CD14-positive monocyte (primary cell): ENCODE results near the gene PTGER1. TPM values are rescaled to one million over a fixed set of nuclear protein-coding genes. Genes with fewer than 3 reads are reported as not detected.

Experiments
- DNase-seq, 3 donors: peaks; one replicate each; pipeline ENCODE4 v3.0.0-alpha.2; 2011 to 2022
- H2AFZ ChIP-seq: 2 replicates; pipeline ENCODE4 v1.6.0; 2012; ENCODE audit warnings: mild to moderate bottlenecking, low read depth, low read length, inconsistent platforms; ENCODE audit not compliant: insufficient read depth, poor library complexity, severe bottlenecking
- H3K27ac ChIP-seq, 2 donors: 1 replicate in 1 of 2; 2 replicates in 1 of 2; pipeline ENCODE4 v1.5.1; 2012 to 2013; ENCODE audit warnings: low read length in 2 of 2, control low read depth in 1 of 2, inconsistent platforms in 1 of 2, low read depth in 1 of 2, mild to moderate bottlenecking in 1 of 2
- H3K27me3 ChIP-seq, 2 donors: one replicate each; pipeline versions ENCODE4 v1.6.0 to v1.6.1; 2011 to 2013; ENCODE audit warnings: low read length in 2 of 2; ENCODE audit not compliant: control insufficient read depth in 2 of 2, insufficient read depth in 2 of 2
- H3K36me3 ChIP-seq, 2 donors: replicated peaks in 1 of 2; 1 replicate in 1 of 2; 2 replicates in 1 of 2; pipeline versions ENCODE4 v1.5.1 to v1.6.1; 2012 to 2013; ENCODE audit warnings: low read length in 2 of 2, control low read depth in 1 of 2, inconsistent platforms in 1 of 2, mild to moderate bottlenecking in 1 of 2; ENCODE audit not compliant: insufficient read depth in 2 of 2, control insufficient read depth in 1 of 2
- H3K4me1 ChIP-seq, 2 donors: 1 replicate in 1 of 2; 2 replicates in 1 of 2; pipeline versions ENCODE4 v1.5.1 to v1.6.1; 2012 to 2013; ENCODE audit warnings: low read length in 2 of 2, control low read depth in 1 of 2, inconsistent platforms in 1 of 2, mild to moderate bottlenecking in 1 of 2, moderate library complexity in 1 of 2; ENCODE audit not compliant: insufficient read depth in 2 of 2, control insufficient read depth in 1 of 2
- H3K4me2 ChIP-seq: replicated peaks from 2 replicates; pipeline ENCODE3; 2012; ENCODE audit warnings: low read length, moderate library complexity, mild to moderate bottlenecking; ENCODE audit not compliant: poor library complexity, severe bottlenecking; ENCODE audit errors: extremely low read depth
- H3K4me3 ChIP-seq, 3 experiments: fragments of 200-600 bp in 1 of 3; sonication (generic) in 1 of 3; replicated peaks in 1 of 3; 1 replicate in 2 of 3; 2 replicates in 1 of 3; pipeline ENCODE4 v1.5.1; 2011 to 2013; ENCODE audit warnings: low read length in 3 of 3, mild to moderate bottlenecking in 3 of 3, control low read depth in 2 of 3, low read depth in 2 of 3, inconsistent platforms in 1 of 3, moderate library complexity in 1 of 3
- H3K79me2 ChIP-seq: 2 replicates; pipeline ENCODE4 v1.6.0; 2012; ENCODE audit warnings: mild to moderate bottlenecking, control low read depth, inconsistent platforms, low read length, moderate library complexity; ENCODE audit not compliant: insufficient read depth
- H3K9ac ChIP-seq: 2 replicates; pipeline ENCODE4 v1.6.0; 2017; ENCODE audit warnings: low read length, mild to moderate bottlenecking; ENCODE audit not compliant: insufficient read depth, poor library complexity, severe bottlenecking
- H3K9me3 ChIP-seq, 2 donors: replicated peaks in 1 of 2; 1 replicate in 1 of 2; 2 replicates in 1 of 2; pipeline versions ENCODE4 v1.5.1 to v1.6.1; 2012 to 2013; ENCODE audit warnings: low read length in 2 of 2, control low read depth in 1 of 2; ENCODE audit not compliant: control insufficient read depth in 1 of 2, insufficient read depth in 1 of 2
- H4K20me1 ChIP-seq: 2 replicates; pipeline ENCODE4 v1.6.0; 2012; ENCODE audit warnings: mild to moderate bottlenecking, low read length, control low read depth, moderate library complexity; ENCODE audit not compliant: insufficient read depth
- H3K27ac Mint-ChIP-seq, 7 donors: one replicate each; pipeline ENCODE4 v1.8.0; 2020; ENCODE audit warnings: mild to moderate bottlenecking in 7 of 7, mixed read lengths in 7 of 7, moderate library complexity in 6 of 7, inconsistent platforms in 2 of 7
- H3K27me3 Mint-ChIP-seq, 3 donors: one replicate each; pipeline ENCODE4 v1.8.0; 2021 to 2022; ENCODE audit warnings: low read depth in 3 of 3, mild to moderate bottlenecking in 3 of 3, mixed read lengths in 3 of 3, moderate library complexity in 3 of 3, inconsistent platforms in 1 of 3
- H3K36me3 Mint-ChIP-seq, 2 donors: one replicate each; pipeline ENCODE4 v1.8.0; 2020; ENCODE audit warnings: mixed read lengths in 2 of 2, inconsistent platforms in 1 of 2, mild to moderate bottlenecking in 1 of 2
- H3K4me1 Mint-ChIP-seq: one replicate; pipeline ENCODE4 v1.8.0; 2020; ENCODE audit warnings: mild to moderate bottlenecking, mixed read lengths
- H3K4me3 Mint-ChIP-seq, 2 donors: one replicate each; pipeline ENCODE4 v1.8.0; 2020; ENCODE audit warnings: mild to moderate bottlenecking in 2 of 2, mixed read lengths in 2 of 2, moderate library complexity in 1 of 2
- H3K9me3 Mint-ChIP-seq, 7 donors: one replicate each; pipeline ENCODE4 v1.8.0; 2020 to 2022; ENCODE audit warnings: mixed read lengths in 7 of 7, mild to moderate bottlenecking in 6 of 7, moderate library complexity in 6 of 7, inconsistent platforms in 2 of 7
- WGBS: methylation state at CpG from one replicate; pipeline ENCODE4 v1.1.5; 2013; ENCODE audit warnings: missing lambda C conversion rate; ENCODE audit not compliant: insufficient coverage; 5-methylcytosine and 5-hydroxymethylcytosine counted together
- intact Hi-C, 2 donors: fragments of 100-400 bp; cut with micrococcal nuclease; formaldehyde crosslinking; loops; one replicate each; pipeline versions ENCODE4 v1.15.0 to v1.15.1; 2023
- polyA plus RNA-seq, 3 donors: library from polyadenylated mRNA; depleted of rRNA in 1 of 3; unstranded in 2 of 3; stranded (reverse) in 1 of 3; fragments of 300-500 nt in 2 of 3; fragments of >200 nt in 1 of 3; fragmentation: Illumina TruSeq in 2 of 3; gene quantifications; 1 replicate in 2 of 3; 2 replicates in 1 of 3; pipeline ENCODE4 v1.2.3, GENCODE V29; 2012 to 2021
- TF ChIP-seq, protein P1 (sequence below): fragments of 200-600 bp; IDR thresholded peaks from one replicate; pipeline ENCODE4 v1.8.0; 2022; ENCODE audit warnings: antibody characterized with exemption, mild to moderate bottlenecking

The PTGER1 gene
- polyA plus RNA-seq, 3 donors: not detected

DNA sequence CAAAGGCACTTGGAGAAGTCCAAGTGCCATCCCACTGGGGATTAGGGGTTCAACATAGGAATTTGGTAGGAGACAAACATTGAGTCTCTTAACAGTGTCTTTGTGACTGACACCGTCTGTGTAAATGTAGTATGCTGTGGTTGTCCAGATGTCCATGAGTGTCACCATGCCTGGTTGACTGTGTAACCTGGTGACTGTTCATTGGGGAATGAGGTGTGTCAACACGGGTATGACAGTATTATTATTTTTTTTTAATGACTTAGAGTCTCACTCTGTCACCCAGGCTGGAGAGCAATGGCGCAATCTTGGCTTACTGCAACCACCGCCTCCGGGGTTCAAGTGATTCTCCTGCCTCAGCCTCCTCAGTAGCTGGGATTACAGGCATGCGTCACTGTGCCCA is 25.8 kb downstream of the PTGER1 start:
- Histone ChIP-seq H2AFZ (no peak overlapping the region), H3K9me3 (peaks cover 0 to 5% of the 10 kb centered on the region in 2 donors), H4K20me1 (peaks cover 73% of the 10 kb centered on the region), H3K27ac (no peak overlapping the region), H3K9ac (no peak overlapping the region), H3K79me2 (peaks cover 32% of the 10 kb centered on the region), H3K4me2 (no peak overlapping the region), H3K36me3 (peaks cover 82 to 97% of the 10 kb centered on the region in 2 donors), H3K27me3 (no peaks in the 10 kb centered on the region), H3K4me1 (no peaks in the 10 kb centered on the region), H3K4me3 (no peak overlapping the region)
- WGBS: 78% methylated on average over 4 of the region's 6 CpGs
- no peak for DNase-seq
- Mint-ChIP-seq H3K27me3 (no peaks in the 10 kb centered on the region), H3K36me3 (peaks cover 78 to 97% of the 10 kb centered on the region in 2 donors), H3K27ac (peak overlapping the region in 4 of 7 donors; percentile 33 to 81 (median 72)), H3K9me3 (peaks cover 0 to 8% (median 0%) of the 10 kb centered on the region in 7 donors), H3K4me1 (peaks cover 3% of the 10 kb centered on the region), H3K4me3 (no peak overlapping the region)
- TF ChIP-seq, protein P1, sequence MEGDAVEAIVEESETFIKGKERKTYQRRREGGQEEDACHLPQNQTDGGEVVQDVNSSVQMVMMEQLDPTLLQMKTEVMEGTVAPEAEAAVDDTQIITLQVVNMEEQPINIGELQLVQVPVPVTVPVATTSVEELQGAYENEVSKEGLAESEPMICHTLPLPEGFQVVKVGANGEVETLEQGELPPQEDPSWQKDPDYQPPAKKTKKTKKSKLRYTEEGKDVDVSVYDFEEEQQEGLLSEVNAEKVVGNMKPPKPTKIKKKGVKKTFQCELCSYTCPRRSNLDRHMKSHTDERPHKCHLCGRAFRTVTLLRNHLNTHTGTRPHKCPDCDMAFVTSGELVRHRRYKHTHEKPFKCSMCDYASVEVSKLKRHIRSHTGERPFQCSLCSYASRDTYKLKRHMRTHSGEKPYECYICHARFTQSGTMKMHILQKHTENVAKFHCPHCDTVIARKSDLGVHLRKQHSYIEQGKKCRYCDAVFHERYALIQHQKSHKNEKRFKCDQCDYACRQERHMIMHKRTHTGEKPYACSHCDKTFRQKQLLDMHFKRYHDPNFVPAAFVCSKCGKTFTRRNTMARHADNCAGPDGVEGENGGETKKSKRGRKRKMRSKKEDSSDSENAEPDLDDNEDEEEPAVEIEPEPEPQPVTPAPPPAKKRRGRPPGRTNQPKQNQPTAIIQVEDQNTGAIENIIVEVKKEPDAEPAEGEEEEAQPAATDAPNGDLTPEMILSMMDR: no peak
- intact Hi-C loops: no loop called here

DNA sequence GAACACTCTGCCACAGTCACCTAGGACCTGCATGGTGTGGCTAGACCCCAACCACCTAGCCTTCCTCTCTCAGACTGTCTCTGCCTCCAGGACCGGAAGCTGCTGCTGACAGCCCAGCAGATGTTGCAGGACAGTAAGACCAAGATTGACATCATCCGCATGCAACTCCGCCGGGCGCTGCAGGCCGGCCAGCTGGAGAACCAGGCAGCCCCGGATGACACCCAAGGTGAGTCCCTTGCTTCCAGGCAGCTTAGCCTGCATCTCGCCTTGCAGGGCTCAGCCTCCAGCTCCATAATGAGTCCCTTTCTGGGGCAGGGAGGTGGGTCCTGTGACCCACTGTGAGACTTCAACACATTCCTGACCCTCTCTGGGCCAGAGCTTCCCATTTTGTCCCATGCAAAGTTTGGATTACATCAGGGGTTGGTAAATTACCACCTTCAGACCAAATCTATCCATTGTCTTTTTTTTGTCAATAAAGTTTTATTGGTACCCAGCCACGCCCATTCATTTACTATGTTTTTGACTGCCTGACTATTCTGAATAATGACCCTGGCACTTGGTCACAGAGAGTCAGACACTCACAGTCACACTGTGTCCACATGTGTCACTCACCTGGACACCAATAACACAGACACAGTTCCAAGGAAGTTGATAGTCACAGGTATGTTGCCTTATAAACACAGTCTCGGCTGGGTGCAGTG is 28.7 kb downstream of the PTGER1 start:
- peaks cover 80 to 97% of the 10 kb centered on the region in 2 donors for H3K36me3 Mint-ChIP-seq
- H4K20me1 ChIP-seq: peaks cover 72% of the 10 kb centered on the region
- intact Hi-C loops: no loop called here
- TF ChIP-seq, protein P1: no peak
- peaks cover 58% of the 10 kb centered on the region for H3K79me2 ChIP-seq
- DNase-seq: no peak
- no peak overlapping the region for H2AFZ ChIP-seq
- H3K27me3 Mint-ChIP-seq: no peaks in the 10 kb centered on the region
- H3K27ac Mint-ChIP-seq: peak overlapping the region in 2 of 7 donors; percentile 18 to 55
- H3K4me2 ChIP-seq: no peak overlapping the region
- H3K9ac ChIP-seq: no peak overlapping the region
- 95% methylated on average over 10 of the region's 10 CpGs for WGBS
- H3K36me3 ChIP-seq: peaks cover 87 to 99% of the 10 kb centered on the region in 2 donors
- peaks cover 0 to 8% (median 0%) of the 10 kb centered on the region in 7 donors for H3K9me3 Mint-ChIP-seq
- H3K4me1 Mint-ChIP-seq: peaks cover 6% of the 10 kb centered on the region
- H3K4me3 Mint-ChIP-seq: no peak overlapping the region
- peaks cover 0 to 5% of the 10 kb centered on the region in 2 donors for H3K9me3 ChIP-seq
- H3K27ac ChIP-seq: no peak overlapping the region
- no peaks in the 10 kb centered on the region for H3K27me3 ChIP-seq
- no peak overlapping the region for H3K4me3 ChIP-seq
- peaks cover under 1 to 2% of the 10 kb centered on the region in 2 donors for H3K4me1 ChIP-seq
